GM21381 (cell line): ENCODE results near the gene TRAPPC2L.
"Not testable (repeated sequence)": the region's sequence is repeated elsewhere in the genome, so short reads cannot be mapped to it uniquely, and the experiment has no call there.

Experiments used
- ATAC-seq: cut with Tn5 transposase; IDR thresholded peaks from one replicate; pipeline ENCODE4 v1.9.1; 2021; ENCODE audit warnings: mild to moderate bottlenecking, moderate library complexity; ENCODE audit not compliant: unreplicated experiment

Gene TRAPPC2L

DNA sequence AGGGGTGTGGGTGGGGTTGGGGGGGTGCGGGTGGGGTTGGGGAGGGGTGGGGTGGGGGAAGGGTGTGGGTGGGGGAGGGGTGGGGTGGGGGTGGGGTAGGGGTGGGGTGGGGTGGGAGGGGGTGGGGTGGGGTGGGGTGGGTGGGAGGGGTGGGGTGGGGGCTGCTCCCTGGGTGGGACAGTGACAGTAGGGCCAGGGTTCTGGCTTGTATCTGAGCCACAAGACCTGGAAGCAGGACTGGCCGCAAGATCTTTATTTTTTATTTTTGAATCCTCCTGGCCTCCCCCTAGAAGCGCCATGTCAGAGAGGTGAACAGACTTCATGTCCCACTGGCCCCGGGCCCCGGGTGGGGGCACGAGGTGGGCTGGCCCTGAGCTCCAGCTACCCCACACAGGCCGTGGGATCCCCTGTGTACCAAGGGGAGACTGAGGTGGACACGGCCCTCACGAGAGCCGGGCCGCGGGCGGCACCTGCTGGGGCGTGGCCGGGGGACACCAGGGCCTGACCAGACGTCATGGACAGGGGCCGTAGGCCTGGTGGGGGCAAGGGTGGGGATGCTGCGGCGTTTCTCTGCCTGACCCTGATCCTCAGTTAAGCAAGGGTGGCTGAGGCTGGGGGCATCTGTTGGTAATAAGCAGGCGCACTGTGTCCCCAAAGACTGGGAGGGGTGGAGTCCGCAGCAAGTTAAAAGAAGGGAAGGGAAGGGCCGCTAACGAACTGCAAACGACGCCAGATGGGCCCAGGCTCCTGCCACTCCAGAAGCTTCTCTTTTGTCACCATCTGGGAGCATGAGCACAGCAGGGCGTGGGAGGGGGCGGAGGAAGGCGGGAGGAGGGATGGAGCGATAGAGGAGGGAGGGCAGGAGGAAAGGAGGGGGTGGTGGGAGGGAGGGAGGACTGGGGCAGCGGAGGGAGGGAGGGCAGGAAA lies 31.8 kb downstream of the TRAPPC2L start:
- ATAC-seq, result no peak

DNA sequence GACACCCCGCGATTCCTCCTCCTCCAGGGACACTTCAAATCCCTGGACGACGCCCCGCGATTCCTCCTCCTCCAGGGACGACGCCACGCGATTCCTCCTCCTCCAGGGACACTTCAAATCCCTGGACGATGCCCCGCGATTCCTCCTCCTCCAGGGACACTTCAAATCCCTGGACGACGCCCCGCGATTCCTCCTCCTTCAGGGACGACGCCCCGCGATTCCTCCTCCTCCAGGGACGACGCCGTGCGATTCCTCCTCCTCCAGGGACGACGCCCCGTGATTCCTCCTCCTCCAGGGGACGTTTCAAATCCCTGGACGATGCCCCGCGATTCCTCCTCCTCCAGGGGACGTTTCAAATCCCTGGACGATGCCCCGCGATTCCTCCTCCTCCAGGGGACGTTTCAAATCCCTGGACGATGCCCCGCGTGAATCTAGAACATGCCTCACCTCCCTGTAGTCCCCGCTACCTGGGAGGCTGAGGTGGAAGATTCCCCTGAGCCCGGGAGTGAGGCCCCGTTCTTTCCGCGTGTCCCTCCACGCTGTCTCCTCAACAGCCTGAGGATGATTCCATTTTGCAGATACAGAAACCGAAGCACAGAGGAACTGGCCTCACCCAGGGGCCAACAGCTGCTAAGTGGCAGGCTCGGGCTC lies 32.9 kb downstream of the TRAPPC2L start:
- not testable (repeated sequence) for ATAC-seq

DNA sequence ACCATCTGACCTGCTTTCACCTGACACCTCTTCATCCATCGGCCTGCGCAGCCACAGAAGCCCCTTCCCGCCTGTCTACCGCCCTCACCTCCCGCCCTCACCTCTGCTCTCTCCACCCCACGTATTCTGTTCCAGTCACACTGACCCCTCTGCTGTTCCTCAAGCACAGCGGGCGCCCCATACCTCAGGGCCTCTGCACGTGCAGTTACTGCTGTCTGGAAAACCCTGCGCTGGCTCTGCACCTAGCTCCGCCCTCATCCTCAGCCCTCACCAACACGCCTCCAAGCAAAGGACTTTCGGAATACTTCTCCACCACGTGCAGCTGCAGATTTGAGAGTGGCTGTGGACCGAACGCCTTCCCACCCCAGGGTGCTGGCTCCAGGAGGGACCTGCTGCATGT lies 34.2 kb downstream of the TRAPPC2L start:
- ATAC-seq, result no peak

DNA sequence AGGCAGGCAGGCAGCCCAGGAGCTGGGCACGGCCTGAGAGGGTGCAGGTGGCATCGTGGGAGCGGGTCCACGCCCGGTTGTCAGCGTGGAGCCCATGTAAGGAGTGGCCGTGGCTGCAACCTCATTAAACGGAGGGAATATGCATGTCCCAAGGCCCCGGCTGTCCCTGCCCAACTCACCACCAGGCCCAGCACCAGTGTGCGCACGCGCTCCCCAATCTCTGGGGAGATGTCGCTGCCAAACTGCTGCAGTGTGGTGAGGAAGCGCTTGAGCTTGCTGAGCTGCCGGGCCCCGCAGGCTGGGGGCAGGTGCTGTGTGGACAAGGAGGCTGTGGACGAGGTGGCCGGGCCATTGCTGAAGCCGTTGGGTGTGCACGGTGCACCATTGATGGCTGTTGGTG lies 35.1 kb downstream of the TRAPPC2L start:
- ATAC-seq, result no peak

DNA sequence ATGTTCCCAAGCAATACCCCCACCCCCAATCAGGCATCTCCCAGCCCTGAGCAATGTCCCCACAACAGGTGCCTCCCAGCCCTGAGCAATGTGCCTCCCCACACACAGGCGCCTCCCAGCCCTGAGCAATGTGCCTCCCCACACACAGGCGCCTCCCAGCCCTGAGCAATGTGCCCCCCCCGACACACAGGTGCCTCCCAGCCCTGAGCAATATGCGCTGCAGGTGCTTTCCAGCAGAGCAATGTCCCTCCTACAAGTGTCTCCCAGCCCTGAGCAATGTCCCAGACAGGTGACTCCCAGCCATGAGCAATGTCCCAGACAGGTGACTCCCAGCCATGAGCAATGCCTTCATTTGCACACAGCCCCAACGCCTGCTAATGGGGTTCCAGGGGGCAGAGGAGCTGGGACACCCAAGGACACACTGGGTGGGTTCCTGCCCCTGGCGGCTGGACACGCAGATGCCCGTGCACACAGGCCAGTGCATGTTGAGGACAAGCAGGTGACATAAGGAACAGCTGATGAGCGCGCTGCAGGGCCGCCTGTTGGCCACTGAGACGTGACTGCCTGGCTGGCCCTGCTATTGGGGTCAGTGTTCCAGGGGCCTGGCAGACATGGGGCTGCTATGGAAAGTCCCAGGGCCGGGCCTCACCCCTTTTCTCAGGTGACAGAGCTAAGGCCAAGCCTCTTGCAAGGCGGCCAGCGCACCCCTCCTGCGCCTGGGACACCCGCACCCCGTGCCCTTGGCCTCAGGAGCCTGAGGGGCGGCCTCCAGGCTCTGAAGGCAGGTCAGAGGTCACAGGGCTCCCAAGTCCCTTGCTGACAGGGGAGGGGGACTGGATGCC lies 36.4 kb downstream of the TRAPPC2L start:
- no peak for ATAC-seq

DNA sequence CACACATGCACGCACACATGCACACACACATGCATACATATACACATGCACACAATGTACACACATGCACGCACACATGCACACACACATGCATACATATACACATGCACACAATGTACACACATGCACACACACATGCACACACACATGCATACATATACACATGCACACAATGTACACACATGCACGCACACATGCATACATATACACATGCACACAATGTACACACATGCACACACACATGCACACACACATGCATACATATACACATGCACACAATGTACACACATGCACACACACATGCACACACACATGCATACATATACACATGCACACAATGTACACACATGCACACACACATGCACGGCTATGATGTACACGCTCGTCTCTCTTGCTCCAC lies 37.3 kb downstream of the TRAPPC2L start:
- not testable (repeated sequence) for ATAC-seq

DNA sequence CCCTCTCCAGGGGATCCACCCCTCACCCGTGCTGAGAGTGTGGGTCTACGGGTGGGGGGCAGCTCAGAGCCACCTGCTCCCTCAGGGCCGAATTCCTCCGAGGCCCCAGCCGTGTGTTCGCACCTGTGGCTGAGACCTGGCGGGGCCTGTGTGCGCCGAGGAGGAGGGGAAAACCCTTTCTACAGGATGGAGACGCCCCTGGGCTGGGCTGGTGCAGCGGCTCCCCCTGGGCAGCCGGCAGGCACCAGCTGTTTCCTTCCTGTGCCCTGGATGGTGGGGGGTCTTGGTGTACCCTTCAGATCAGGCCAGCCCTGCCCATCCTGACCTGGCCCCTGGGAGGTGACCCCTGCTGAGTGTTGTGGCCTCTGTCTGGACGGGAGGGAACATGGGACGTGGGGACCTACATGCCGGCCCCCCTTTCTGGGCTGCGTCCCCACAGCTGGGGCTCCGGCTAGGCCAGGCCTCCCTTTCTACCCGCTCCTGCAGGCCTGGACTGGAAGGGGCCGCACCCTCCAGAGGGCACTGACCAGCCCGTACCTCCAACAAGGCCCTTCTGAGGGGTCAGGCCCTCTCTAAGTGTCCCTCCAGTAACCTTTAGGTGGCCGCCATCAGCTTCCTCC lies 37.9 kb downstream of the TRAPPC2L start:
- ATAC-seq, result no peak

DNA sequence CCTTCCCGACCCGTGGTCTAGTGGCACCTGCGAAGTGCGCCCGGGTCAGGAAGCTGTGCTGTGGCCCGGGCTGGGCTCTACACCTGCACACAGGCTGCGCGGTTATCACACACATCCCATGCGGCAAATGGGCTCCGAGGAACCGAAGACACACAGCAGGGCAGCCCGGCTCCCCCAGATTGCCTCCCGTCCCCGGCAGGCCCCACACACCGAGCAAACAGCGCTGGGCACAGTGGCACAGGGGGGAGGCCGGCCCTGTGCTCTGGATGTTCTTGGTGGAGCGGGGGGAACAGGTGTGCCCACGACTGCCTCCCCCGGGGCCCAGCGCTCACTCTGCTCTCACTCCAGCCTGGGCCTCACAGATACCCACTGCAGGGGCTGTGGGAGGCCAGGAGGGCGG lies 38.4 kb downstream of the TRAPPC2L start:
- ATAC-seq, result no peak

DNA sequence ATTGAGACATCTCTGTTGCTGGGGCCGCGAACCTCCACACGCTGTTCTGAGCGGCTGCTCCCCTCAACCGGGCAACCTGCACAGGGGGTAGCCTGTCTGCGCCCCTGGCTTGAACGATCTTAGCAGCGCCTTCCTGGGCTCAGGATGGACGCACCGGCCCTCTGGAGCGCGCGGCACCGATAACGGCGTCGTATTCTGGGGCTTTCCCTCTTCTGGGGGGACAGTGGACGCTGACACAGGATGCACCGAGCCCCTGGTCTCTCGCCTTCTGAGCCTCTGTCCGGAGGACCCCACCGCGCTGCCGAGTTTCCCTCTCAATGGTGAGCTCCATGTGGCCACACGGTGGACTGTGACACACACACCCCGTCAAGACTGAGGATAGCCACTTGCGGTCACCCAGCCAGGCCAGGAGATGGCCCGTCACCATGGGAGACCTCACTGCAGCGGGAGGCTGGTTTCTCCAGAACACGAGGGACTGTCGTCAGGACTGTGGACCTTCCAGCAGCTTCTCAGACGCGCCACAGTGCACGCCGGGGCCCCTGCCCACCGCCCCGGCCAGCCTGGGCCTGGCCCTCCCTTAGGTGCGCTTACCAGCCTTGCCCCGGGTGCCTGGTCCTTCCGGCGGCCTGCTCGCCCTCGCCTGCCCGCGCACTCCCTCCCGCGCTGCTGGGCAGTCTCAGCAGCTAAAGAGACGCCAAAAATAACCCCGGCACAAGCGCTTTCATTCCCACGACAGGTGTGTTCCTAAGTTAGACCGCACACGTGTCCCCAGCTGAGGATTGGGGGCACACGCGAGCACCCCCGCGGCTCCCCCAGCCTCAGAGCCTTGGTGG lies 39.5 kb downstream of the TRAPPC2L start:
- ATAC-seq, result no peak

DNA sequence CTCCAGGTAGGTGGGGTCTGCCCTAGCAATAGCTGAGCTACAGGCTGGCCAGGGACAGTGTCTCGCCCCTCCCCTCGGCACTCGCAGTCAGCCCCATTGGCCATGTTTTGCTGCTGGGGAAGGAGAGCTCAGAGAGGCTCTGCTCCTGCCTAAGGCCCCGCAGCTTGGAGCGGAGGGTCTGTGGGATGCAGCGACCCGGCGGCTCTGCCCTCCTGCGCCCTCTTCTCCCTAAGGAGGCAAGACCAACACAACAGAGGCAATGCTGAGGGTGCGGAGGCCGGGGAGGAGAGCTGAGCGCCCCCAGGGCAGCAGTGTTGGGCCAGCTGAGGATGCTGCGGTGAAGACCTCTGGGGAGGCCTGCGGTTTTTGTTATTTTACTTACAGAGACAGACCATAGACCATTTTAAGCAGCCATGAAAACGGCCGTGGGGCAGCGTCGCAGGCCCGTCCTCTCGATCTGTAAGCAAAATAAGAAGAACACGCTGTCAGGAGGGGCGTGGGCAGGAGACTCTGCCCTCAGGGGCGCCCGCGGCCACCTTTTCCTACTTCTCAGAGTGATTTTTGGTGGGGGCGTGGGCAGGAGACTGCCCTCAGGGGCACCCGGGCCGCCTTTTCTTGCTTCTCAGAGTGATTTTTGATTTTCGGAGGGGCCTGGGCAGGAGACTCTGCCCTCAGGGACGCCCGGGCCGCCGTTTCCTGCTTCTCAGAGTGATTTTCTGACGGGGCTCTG lies 40.9 kb downstream of the TRAPPC2L start:
- ATAC-seq, result no peak

DNA sequence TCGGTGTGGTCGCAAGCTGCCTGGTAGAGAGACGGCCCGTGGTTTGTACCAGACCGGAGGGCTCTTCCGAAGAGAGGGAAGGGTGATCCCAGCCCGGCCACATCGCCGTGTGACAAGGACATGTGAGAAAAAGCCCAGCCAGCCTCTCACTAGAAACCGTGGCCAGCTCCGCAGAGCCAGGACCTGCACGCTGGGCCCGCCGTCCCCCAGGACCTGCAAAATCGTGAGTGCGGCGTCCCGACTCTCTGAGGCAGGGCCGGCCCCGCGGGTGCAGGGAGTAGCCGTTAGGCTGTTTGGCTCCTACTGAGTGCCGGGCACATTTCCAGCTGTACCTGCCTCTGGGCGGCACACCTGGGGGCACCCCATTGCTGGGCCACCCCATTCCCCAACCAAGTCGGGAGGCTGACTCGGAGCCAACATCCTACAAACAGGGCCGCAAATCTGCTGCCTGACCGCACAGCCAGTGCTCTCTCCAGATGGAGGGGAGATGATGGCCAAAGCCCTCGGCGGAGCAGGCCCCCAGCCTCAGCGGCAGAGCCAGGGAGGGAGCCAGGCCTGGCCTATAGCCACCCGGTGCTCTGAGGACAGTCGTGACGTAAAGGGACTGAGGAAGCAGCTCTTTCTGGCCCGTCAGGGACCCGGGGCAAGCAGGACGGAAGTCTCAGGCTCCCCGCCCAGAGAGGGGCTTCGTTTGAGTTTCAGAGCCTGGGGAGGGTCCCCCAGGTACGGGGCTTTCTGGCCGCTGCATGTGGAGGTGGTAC lies 43.2 kb downstream of the TRAPPC2L start:
- ATAC-seq, result no peak

DNA sequence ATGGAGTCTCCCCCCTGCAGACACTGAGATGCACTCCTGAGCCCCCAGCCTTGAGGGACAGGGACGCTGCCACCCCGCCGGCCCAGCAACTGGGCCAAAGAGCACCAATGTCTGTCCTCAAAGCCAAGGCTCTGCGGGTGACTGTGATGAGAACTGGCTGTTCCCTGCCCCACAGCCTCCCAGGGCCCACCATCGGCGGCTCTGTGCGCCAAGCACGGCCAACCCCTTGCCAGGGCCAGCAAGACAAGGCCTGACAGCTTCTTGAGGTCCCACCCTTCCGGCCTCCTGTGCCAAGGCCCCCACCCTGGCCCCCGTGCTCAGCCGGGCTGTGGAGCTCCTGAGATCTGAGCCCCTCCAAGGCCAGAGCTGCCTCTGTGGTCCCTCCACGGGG lies 43.7 kb downstream of the TRAPPC2L start:
- ATAC-seq, result no peak

DNA sequence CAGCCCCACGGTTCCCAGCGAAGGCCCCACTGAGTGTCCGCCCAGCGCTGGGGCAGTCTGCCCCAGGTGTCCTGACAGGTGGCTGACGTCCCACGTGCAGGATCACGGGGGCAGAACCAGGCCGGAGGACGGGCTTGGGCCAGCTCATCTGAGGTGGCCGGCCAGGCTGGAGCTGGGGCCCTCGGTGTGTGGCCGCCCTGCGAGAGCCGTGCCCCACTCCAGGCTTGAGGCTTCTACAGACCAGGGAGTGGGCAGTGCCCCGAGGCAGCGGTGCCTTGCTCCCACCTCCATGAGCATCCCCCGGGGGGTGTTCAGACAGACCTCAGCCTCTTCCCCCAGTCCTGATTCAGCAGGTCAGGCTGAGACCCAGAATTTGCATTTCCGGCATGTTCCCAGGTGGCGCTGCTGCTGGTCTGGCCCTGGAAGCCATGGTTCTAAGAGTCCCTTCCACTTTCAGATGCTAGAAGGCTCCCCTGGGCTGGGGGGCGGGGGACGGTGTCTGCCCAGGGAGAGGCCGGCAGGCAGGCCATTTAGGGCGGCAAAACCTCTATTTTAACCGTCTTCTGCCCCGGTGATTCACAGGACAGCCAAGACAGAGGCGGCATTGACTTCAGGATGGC lies 44.9 kb downstream of the TRAPPC2L start:
- no peak for ATAC-seq

DNA sequence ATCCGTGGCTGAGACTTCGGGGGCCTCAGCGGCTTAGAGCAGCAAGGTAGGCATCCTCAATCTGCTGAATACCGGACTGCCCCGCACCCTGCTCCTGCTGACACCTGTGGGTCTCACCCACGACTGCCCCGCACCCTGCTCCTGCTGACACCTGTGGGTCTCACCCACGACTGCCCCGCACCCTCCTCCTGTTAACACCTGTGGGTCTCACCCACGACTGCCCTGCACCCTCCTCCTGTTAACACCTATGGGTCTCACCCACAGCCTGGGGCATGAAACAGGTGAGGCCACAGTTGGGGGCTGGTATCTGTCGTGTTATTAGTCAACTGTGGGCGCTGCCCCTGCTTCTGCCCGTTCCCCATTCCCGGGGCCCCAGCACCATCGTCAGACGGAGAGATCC lies 45.8 kb downstream of the TRAPPC2L start:
- no peak for ATAC-seq

DNA sequence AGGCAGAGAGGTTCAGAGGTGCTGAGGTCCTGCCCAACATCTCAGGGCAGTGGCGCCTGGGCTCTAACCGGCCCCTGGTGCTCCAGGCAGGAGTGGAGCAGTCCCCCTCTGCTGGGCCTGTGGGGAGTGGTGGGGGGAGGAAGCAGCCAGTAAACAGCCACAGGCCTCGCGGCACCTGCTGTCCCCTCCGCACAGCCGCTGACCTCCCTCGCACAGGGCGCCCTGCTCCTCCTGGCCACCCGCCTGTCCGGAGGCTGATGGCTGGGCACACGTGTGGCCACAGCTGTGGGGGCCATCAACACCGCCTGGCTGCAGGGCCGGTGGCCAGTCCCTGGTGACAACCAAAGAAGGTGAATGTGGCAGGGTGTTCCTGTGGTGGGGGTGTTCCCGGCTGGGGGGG lies 46.3 kb downstream of the TRAPPC2L start:
- ATAC-seq, result no peak

DNA sequence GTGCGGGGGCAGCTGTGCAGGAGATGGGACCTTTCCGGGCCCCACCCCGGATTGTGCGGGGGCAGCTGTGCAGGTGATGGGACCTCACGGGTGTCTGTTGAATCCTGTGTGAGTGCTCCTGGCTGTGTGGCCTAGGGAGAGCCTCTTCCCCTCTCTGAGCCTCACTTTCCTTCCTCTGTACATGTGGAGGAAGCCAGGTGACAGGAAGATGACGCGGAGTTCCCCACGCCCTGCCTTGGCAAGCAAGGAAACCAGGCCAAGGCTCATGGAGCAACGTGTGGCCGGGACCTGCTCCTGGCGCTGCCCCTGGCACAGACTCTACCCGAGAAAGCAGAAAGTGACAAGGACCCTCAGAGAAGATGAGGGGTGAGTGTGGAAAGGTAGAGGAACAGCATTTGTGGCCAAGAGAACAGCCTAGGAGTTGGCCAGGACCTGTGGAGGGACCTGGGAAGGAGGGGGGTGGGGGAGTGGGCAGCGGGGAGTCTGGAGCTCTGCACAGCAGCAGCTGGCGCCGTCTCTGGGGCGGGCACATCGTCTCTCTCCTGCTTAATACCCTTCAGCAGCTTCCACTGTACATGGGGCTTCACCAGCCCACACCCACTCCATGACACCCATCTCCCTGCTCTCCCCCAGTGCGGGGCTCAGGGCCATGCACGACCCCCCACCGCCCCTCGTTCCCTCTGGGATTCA lies 47.9 kb downstream of the TRAPPC2L start:
- no peak for ATAC-seq

DNA sequence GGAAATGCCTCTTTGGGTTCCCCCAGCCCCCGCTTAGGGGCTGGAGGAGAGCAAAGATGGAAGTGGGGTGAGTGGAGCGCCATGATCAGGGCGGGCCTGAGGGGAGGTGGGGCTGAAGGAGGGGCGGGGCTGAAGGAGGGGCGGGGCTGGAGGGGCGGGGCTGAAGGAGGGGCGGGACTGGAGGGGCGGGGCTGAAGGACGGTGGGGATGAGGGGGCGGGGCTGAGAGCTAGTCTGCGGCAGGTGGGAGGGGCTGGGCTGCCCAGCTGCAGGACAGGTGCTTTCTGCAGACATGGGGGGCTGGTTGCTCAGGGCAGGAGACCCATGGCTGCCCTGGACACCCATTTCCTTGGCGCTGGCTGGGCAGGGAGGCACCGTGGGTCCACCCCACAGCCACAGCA lies 48.6 kb downstream of the TRAPPC2L start:
- no peak for ATAC-seq

DNA sequence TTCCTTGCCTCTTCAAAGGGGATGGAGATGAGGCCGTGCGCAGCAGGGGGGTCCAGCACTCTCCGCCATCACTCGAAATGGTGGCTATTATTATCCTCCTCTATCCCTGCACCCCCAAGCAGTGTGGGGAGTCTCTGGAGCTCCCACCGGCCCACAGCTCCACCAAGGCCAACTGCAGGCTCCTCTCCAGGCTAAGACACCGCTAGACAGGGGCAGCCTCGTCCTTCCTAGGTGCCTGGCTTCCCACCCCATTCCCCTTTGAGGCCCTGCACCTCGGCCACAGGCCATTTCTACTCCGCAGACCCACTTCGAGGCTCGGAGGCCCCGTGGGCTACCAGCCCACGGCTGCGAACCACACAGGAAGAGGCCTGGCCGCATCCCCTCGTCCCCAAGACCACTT lies 49.1 kb downstream of the TRAPPC2L start:
- ATAC-seq, result no peak
